Body of pancreas (tissue), 4 donors: ENCODE measurements around the gene BCCIP.

Source experiments
- POLR2A ChIP-seq, 3 donors: fragments of 450-650 bp; IDR thresholded peaks; one replicate each; pipeline ENCODE4 v1.6.1; 2016; ENCODE audit warnings: antibody characterized with exemption in 3 of 3, mild to moderate bottlenecking in 2 of 3
- TF ChIP-seq, protein P1 (sequence below), 7 experiments: fragments of 450-650 bp in 4 of 7; fragments of 200-600 bp in 3 of 7; sonication (generic) in 3 of 7; IDR thresholded peaks; one replicate each; pipeline ENCODE4 v1.5.1; 2016 to 2019; ENCODE audit warnings: antibody characterized with exemption in 7 of 7

DNA sequence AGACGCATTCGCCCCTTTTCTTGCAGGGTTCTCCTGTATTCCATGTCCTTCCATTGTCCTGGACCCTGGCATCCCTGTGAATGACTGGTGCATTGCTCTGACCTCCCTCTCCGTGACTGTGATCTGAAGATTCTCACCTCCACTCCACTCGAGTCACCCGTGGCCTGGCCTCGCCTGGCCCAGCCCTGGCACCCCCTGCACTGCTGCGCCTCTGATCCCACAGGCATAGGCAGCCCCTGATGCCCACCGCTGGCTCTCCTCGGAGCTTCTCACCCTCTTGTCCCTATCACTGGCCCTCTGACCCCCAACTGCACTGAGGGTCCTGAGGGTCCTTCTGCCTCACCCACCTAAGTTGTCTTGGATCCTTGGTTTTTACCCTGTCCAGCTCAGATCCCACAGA, 45.5 kb upstream of the BCCIP start:
- TF ChIP-seq, protein P1, sequence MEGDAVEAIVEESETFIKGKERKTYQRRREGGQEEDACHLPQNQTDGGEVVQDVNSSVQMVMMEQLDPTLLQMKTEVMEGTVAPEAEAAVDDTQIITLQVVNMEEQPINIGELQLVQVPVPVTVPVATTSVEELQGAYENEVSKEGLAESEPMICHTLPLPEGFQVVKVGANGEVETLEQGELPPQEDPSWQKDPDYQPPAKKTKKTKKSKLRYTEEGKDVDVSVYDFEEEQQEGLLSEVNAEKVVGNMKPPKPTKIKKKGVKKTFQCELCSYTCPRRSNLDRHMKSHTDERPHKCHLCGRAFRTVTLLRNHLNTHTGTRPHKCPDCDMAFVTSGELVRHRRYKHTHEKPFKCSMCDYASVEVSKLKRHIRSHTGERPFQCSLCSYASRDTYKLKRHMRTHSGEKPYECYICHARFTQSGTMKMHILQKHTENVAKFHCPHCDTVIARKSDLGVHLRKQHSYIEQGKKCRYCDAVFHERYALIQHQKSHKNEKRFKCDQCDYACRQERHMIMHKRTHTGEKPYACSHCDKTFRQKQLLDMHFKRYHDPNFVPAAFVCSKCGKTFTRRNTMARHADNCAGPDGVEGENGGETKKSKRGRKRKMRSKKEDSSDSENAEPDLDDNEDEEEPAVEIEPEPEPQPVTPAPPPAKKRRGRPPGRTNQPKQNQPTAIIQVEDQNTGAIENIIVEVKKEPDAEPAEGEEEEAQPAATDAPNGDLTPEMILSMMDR (IDR thresholded peaks at IDR 0.05): no peak
- no peak for TF ChIP-seq POLR2A (IDR thresholded peaks at IDR 0.05)
